HG03095 (cell line): ENCODE results near the gene HEXIM1.

ENCODE experiments used
- ATAC-seq: cut with Tn5 transposase; IDR thresholded peaks from one replicate; pipeline ENCODE4 v1.9.1; 2021; ENCODE audit warnings: moderate library complexity; ENCODE audit not compliant: unreplicated experiment

Gene HEXIM1

GRCh38 chr17:45168991-45169752 is 20.9 kb downstream of the HEXIM1 start:
- ATAC-seq: no peak

- no peak for ATAC-seq
These were observed 22.1 kb downstream of the HEXIM1 start for GRCh38 chr17:45170280-45170930.

- no peak for ATAC-seq
These were observed 22.7 kb downstream of the HEXIM1 start for GRCh38 chr17:45170931-45171337.

- no peak for ATAC-seq
These were observed 23.3 kb downstream of the HEXIM1 start for GRCh38 chr17:45171338-45172231.

- no peak for ATAC-seq
These were observed 23.9 kb downstream of the HEXIM1 start for GRCh38 chr17:45172232-45172540.

- no peak for ATAC-seq
These were observed 24.4 kb downstream of the HEXIM1 start for GRCh38 chr17:45172541-45173286.

- no peak for ATAC-seq
These were observed 27.5 kb downstream of the HEXIM1 start for GRCh38 chr17:45175759-45176115.

- no peak for ATAC-seq
These were observed 29.3 kb downstream of the HEXIM1 start for GRCh38 chr17:45177563-45177962.

GRCh38 chr17:45184144-45184543 is 35.9 kb downstream of the HEXIM1 start:
- ATAC-seq: no peak

GRCh38 chr17:45186801-45187354 is 38.6 kb downstream of the HEXIM1 start:
- no peak for ATAC-seq

- ATAC-seq: no peak
These were observed 40.7 kb downstream of the HEXIM1 start for GRCh38 chr17:45189009-45189408.

GRCh38 chr17:45190503-45191255 is 42.4 kb downstream of the HEXIM1 start:
- no peak for ATAC-seq

- ATAC-seq: no peak
These were observed 47.1 kb downstream of the HEXIM1 start for GRCh38 chr17:45195424-45195823.

- no peak for ATAC-seq
These were observed 48.8 kb downstream of the HEXIM1 start for GRCh38 chr17:45197108-45197507.

GRCh38 chr17:45197555-45198334 is 49.5 kb downstream of the HEXIM1 start:
- ATAC-seq: peak; percentile 88

GRCh38 chr17:45200701-45201100 is 52.4 kb downstream of the HEXIM1 start:
- ATAC-seq: no peak

- no peak for ATAC-seq
These were observed 53.2 kb downstream of the HEXIM1 start for GRCh38 chr17:45201457-45201856.
